CD4-positive, alpha-beta T cell treated with Interleukin-2 at 100 ng/mL for 4 hours (primary cell): ENCODE measurements around the gene CAPZB.
A peak's percentile ranks its signal among the peaks of the same experiment; 100 is the strongest.

ENCODE experiments used
- DNase-seq: peaks from one replicate; pipeline ENCODE4 v3.0.0-alpha.2; 2020; ENCODE audit warnings: low spot score

Gene CAPZB

DNA sequence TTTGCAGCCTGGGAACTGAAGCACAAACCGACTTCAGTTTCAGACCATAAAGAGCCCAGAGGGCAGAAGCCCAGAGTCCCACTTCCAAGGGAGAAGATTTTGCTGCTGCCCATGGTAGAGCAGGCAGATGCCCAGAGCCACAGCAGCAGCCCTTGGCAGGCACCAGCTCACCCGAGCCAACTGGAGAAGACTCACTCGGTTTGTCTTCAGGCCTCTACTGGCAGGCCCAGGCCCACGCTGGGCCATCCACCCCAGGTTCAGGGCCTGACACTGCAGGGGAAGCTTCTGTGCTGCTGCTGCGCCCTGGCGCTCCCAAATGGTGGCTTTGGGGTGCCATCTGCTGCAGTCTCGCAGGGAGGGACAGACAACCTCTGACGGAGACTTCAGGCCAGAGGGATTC is 139.9 kb downstream of the CAPZB start:
- no peak for DNase-seq

DNA sequence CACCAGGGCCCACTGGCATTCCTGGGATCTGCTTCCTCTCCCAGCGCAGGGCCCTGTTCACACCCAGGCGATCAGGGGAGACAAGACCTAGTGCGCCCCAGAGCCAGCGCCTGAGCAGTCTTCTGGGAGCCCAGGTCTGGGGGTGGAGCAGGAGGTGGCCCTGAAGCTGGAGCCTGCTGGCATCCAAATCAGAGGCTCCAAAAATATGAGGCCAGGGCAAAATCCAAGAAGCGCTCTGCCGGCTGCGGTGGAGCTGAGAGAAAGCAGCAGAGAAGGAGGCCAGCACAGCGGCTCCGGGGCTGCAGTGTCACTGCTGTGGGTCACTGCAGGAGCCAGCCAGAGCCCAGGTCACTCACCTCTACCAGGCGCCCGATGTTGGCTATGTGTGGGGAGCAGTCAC is 140.5 kb downstream of the CAPZB start:
- DNase-seq: no peak

DNA sequence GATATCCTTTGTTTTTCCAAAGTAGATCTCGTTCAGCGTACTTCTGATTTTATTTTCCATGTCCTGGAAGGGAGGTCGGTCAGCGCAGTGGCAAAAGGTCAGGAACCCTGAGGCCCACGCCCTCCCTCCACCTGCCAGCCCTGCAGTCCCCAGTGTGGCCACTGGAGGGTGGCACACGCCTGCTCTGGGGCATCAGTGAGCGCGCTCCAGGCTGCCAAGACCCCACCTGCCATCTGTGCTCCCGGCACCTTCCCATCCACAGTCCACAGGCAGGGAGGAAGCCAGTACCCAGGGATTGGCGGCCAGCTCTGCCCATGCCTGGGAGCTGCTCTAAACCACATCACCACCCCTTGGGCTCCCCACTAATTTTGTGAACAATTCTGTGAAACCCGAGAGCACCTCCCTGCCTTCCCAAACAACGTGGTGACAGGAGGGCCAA is 140.9 kb downstream of the CAPZB start:
- DNase-seq: peak; percentile 28

DNA sequence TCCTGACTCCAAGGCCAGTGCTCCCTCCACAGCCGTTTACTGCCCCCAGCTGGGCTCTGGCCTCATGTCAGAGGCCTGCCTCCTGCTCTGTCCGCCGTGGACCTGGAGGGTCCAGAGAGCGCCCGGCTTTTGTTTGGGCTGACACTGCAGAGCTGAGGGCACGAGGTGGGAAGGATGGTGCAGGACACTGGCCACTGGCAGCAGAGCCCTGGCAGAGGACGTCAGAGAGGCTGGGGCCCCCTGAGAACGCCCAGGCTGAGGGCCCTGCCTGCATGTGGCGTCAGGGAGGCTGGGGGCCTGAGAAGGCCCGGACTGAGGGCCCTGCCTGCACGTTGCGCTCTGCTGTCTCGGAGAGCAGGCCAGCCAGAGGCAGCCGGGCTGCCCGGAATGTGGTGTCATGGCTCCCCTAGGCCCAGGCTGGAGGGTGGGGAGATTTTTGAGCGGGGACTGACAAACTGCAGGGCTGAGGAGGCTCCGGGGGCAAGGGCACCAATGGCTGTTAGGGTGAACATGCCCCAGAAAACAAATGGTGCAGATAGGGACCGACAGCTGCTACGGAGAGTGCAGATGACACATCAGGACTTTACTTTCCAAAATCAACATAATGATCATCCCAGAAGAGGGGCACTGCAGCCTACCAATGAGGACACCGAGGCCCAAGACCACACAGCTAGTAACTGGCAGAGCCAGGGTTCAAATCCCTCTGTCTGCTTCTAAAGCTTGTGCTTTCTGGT is 141.6 kb downstream of the CAPZB start:
- no peak for DNase-seq

- DNase-seq: no peak
These were observed 142.3 kb downstream of the CAPZB start for GRCh38 chr1:19342894-19343616.

DNA sequence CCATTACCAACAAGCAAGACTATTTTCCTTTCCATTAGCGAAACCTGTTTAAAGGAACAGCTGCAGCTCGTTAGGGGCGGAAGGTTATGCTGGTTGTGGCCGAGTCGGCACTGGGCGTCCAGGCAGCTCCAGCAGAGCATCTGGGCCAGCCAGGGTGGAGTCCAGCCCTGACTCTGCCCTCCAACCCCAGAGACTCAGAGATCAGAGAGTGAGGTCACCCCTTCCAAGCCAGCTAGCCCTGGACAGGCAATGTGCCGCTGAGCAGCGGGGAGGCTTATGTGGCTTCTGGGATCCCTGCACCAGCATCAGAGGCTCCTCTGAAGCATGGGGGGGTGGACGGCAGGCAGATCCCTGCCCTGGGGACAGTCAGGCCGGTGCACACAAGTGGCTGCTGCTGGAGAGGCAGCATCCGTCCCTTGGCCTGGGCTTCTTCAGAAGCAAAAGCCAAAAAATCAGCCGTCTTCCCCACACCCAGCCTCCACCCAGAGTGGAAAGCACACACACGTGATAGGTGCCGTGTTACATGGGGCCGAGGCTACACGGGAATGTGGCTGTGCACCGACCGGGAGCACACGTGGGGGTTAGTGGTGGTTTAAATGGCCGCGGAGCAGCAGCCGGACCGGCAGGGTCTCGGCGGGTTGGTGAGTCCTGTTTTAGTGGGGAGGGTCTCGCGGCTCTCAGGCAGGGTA is 143.1 kb downstream of the CAPZB start:
- no peak for DNase-seq

GRCh38 chr1:19341201-19342061 is 143.9 kb downstream of the CAPZB start:
- peak; percentile 75 for DNase-seq

GRCh38 chr1:19340387-19340937 is 144.9 kb downstream of the CAPZB start:
- no peak for DNase-seq

GRCh38 chr1:19339214-19339861 is 146.0 kb downstream of the CAPZB start:
- DNase-seq: no peak

DNA sequence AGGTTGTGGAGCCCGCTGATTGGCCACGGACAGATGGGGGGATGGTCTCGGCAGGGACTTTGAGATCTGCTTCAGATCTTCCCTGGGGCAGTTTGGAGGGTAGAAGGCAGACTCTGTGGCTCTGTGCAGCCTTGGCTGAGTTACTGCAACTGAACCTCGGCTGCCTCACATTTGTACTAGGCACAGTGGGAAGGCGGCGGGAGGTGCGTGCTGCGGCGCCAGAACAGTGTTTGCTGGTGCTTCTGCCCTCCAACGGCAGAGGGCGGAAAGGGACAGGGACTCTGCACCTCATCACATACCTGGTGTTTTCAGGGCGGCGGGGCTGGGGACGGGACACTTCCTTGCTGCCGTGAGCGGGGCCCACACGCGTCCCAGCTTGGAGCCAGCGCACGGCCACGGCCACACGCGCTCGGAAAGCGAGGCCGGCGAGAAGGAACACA is 147.0 kb downstream of the CAPZB start:
- no peak for DNase-seq

- DNase-seq: no peak
These were observed 148.1 kb downstream of the CAPZB start for GRCh38 chr1:19337289-19337688.

- DNase-seq: peak; percentile 10
These were observed 148.8 kb downstream of the CAPZB start for GRCh38 chr1:19336543-19336942.

- DNase-seq: no peak
These were observed 151.6 kb downstream of the CAPZB start for GRCh38 chr1:19333587-19334354.

DNA sequence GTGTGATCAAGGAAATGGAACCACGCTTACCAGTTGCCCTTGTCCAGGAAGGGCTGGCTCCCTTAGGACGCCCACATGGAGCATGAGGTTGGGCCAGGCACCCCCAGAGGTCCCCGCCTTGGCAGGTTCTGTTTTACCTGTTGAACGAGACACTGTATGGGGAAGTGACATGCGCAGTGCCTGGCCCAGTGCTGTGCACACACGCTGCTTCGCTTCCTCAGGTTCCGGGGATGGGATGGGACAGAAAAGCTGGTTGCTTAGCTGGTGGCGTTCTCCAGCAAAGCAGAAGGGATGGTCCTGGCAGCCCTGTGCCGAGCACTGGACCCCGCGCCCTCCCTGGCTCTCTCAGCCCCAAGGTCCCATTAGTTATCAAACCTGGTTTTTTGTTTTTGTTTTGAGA is 152.5 kb downstream of the CAPZB start:
- DNase-seq: no peak

GRCh38 chr1:19331262-19331878 is 154.0 kb downstream of the CAPZB start:
- no peak for DNase-seq

DNA sequence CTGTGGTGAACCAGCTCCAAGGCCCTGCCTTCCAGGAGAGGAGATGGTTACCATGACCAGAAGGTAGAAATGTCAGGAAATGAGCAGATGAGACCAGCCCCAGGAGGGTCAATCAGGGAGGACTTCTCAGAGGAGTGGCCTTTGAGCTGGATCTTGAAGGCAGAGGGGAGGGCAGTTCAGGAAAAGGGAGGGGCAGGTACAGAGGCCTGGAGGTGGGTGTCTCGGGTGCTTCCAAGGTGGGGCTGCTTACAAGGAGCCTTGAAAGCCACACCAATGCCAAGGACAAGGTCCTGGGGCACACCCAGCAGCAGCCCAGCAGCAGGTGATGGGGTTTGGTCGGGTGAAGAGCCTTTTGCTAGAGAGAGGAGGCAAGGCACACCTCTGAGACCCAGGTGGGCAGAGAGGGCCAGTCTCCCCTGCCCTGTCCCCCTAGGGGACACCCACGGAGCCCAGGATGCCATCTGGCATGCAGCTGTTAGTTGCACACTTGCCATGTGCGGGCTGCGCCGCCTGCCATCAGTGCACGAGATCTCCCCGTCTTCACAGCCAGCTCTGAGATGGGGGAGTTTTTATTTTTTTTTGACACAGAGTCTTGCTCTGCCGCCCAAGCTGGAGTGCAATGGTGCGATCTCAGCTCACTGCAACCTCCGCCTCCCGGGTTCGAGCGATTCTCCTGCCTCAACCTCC is 154.7 kb downstream of the CAPZB start:
- no peak for DNase-seq

DNA sequence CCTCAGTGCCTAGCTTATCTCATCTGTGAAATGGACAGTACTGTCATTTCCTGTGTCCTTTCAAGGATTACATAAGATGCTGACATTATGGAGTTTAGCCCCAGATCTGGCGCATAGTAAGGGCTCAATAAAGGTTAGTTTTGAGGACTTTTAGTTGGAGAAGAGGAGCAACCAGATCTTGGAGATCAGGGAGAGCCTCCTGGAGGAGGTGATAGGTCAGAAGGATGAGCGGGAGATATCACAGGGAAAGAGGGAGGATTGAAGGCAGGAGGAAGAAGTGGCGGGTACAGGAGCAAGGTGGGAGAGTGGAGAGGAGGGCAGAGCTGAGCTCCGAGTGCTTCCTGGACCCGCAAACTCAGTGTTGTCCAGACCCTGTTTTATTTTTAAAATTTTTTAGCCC is 155.7 kb downstream of the CAPZB start:
- DNase-seq: no peak

DNA sequence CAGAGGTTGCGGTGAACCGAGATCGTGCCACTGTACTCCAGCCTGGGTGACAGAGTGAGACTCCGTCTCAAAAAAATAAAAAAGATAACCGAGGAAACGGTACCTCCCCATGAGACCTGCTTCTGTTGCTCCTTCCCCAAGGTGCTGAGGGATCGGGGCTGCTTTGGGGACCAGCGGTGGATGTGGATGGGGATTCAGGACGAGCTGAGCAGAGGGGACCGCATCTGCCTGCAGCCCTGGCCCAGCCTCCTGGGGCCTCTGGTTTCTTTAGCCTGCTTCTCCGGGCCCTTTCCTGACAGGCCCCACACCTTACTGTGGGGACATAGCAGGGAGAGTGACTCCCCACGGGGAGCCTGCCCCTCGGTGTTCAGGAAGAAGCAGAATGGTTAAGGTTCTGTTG is 156.2 kb downstream of the CAPZB start:
- no peak for DNase-seq

GRCh38 chr1:19328486-19328885 is 156.9 kb downstream of the CAPZB start:
- no peak for DNase-seq
